K562 (cell line): ENCODE data around the gene HEXD. TPM values are rescaled to one million over a fixed set of nuclear protein-coding genes. Genes with fewer than 3 reads are reported as not detected.
A peak's percentile ranks its signal among the peaks of the same experiment; 100 is the strongest.

Source experiments
- AFF4 ChIP-seq: sonication (generic); formaldehyde crosslinking; IDR thresholded peaks from 2 replicates; pipeline ENCODE4 v1.8.0; 2023; ENCODE audit warnings: mild to moderate bottlenecking, missing genetic modification reagents
- ARNT ChIP-seq, 2 experiments: fragments of 450-650 bp; IDR thresholded peaks; 2 replicates each; pipeline ENCODE4 v1.6.1; 2016; ENCODE audit warnings: mild to moderate bottlenecking in 1 of 2
- CHD1 ChIP-seq: fragments of 200-600 bp; sonication (generic); IDR thresholded peaks from one replicate; pipeline ENCODE4 v1.6.1; 2012; ENCODE audit warnings: mild to moderate bottlenecking, moderate library complexity, low read length, inconsistent platforms
- COPS2 ChIP-seq: fragments of 450-650 bp; conservative IDR thresholded peaks from 2 replicates; pipeline ENCODE4 v1.6.1; 2016; ENCODE audit warnings: mild to moderate bottlenecking, moderate library complexity
- FOXJ2 ChIP-seq: fragments of 200-800 bp; sonication (Bioruptor generic); IDR thresholded peaks from 2 replicates; pipeline ENCODE4 v1.6.1; 2016; ENCODE audit warnings: missing genetic modification characterization, missing compliant biosample characterization
- MBD2 ChIP-seq: sonication (generic); IDR thresholded peaks from 2 replicates; pipeline ENCODE4 v1.6.1; 2016; ENCODE audit warnings: low read depth, borderline replicate concordance
- MECOM ChIP-seq: fragments of 250-450 bp; sonication (Bioruptor Pico); IDR thresholded peaks from 2 replicates; pipeline ENCODE4 v1.8.0; 2022; ENCODE audit warnings: inconsistent platforms
- MED1 ChIP-seq: sonication (generic); formaldehyde crosslinking; IDR thresholded peaks from 2 replicates; pipeline ENCODE4 v1.8.1; 2023; ENCODE audit warnings: missing genetic modification reagents, borderline replicate concordance
- MTA2 ChIP-seq: fragments of 450-650 bp; IDR thresholded peaks from 2 replicates; pipeline ENCODE4 v1.6.1; 2016; ENCODE audit warnings: low read depth
- NR2C2 ChIP-seq, 2 experiments: fragments of 200-800 bp in 1 of 2; sonication (Bioruptor generic) in 1 of 2; sonication (generic) in 1 of 2; formaldehyde crosslinking in 1 of 2; IDR thresholded peaks; 2 replicates each; pipeline versions ENCODE4 v1.6.1 to v1.8.0; 2016 to 2022; ENCODE audit warnings: mild to moderate bottlenecking in 1 of 2, missing compliant biosample characterization in 1 of 2, missing genetic modification characterization in 1 of 2, missing genetic modification reagents in 1 of 2
- RNF2 ChIP-seq: sonication (generic); IDR thresholded peaks from 2 replicates; pipeline ENCODE4 v1.6.1; 2016
- VEZF1 ChIP-seq: fragments of 200-800 bp; sonication (Bioruptor generic); IDR thresholded peaks from 2 replicates; pipeline ENCODE4 v1.6.1; 2017; ENCODE audit warnings: missing genetic modification characterization, missing compliant biosample characterization
- ZBTB7A ChIP-seq: IDR thresholded peaks from 2 replicates; pipeline ENCODE4 v1.6.1; 2011; ENCODE audit warnings: low read depth, mild to moderate bottlenecking, low read length, moderate library complexity, borderline replicate concordance; ENCODE audit not compliant: control insufficient read depth
- ZNF436 ChIP-seq: fragments of 250-450, 450-650 bp; sonication (Bioruptor Pico); formaldehyde crosslinking; IDR thresholded peaks from 2 replicates; pipeline ENCODE4 v1.7.0; 2020; ENCODE audit warnings: mild to moderate bottlenecking
- ZNF57 ChIP-seq: fragments of 450-650 bp; formaldehyde crosslinking; IDR thresholded peaks from 2 replicates; pipeline ENCODE4 v1.4.0; 2020; ENCODE audit warnings: mild to moderate bottlenecking, moderate library complexity
- polyA plus RNA-seq, 8 experiments: library from polyadenylated mRNA; depleted of rRNA in 4 of 8; stranded (reverse) in 5 of 8; unstranded in 3 of 8; fragments of >200 nt; fragmentation: Nextera tagmentation in 2 of 8; fragmentation: Illumina TruSeq in 1 of 8; extraction: Ambion mirVana in 2 of 8; extraction: Trizol in 1 of 8; gene quantifications; 2 replicates each; pipeline versions ENCODE4 v1.2.1 to v1.2.3, GENCODE V29; 2011 to 2014; ENCODE audit warnings: inconsistent platforms in 1 of 8, missing spikeins in 1 of 8
- total RNA-seq, 7 experiments: library from RNA; depleted of rRNA in 6 of 7; stranded (reverse); fragments of >200 nt in 6 of 7; fragmentation: Illumina TruSeq in 2 of 7; extraction: Trizol in 2 of 7; gene quantifications; 2 replicates each; pipeline versions ENCODE4 v1.2.1 to v1.2.3, GENCODE V29; 2011 to 2021; ENCODE audit warnings: low replicate concordance in 1 of 7
- TF ChIP-seq, protein P1 (sequence below): fragments of 250-450 bp; sonication (Bioruptor Pico); IDR thresholded peaks from 2 replicates; pipeline ENCODE4 v1.8.0; 2022; ENCODE audit warnings: moderate library complexity, mild to moderate bottlenecking, inconsistent platforms
- TF ChIP-seq, protein P2 (sequence below): fragments of 250-450 bp; sonication (Bioruptor Pico); IDR thresholded peaks from 2 replicates; pipeline ENCODE4 v1.4.0; 2020; ENCODE audit warnings: borderline replicate concordance

HEXD gene
- total and polyA plus RNA-seq, 9 of the 15 experiments (the other 6 are each of a cell fraction or from before 2014, with no cell fraction given) = 1.0 to 25.3 (median 10.0) TPM

DNA sequence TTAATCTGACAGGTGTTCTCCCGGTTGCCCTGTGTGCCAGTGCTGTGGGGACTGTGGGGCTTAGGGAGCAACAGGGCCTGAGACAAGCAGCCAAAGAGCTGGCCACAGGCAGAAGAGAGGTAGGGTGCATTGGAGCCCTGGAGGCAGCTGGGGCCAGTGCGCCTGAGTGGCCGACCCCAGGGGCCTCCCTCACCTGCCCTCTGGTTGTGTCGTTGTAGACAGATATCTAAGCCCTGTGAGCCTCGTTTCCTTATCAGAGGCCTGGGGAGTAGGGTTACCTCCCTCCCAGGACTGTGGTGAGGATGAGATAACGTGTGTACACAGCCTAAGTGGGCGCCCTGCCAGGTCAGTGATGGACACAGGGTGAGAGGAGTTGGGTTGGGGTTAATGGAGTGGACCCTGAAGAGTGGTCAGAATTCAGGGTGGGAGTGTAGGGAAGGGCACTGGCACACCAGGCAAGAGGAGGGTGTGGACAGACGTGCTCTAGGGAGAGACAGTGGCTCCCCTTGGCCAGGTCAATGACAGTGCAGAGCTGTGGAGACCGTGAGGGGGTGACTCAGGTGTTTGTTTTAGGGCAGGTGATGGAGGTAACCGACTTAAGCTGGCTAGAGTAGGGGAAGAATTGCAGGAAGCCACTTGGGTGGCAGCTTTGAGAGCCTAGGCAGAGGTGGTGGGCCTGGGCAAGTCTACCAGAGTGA is 43.8 kb downstream of the HEXD start (continued):
- TF ChIP-seq, protein P1, sequence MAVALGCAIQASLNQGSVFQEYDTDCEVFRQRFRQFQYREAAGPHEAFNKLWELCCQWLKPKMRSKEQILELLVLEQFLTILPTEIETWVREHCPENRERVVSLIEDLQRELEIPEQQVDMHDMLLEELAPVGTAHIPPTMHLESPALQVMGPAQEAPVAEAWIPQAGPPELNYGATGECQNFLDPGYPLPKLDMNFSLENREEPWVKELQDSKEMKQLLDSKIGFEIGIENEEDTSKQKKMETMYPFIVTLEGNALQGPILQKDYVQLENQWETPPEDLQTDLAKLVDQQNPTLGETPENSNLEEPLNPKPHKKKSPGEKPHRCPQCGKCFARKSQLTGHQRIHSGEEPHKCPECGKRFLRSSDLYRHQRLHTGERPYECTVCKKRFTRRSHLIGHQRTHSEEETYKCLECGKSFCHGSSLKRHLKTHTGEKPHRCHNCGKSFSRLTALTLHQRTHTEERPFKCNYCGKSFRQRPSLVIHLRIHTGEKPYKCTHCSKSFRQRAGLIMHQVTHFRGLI (CRISPR knock-in tag) = peak; percentile 24; the same call in 1 of the 2 replicates
- peak; percentile 95 for TF ChIP-seq ZBTB7A
- peak; percentile 84 for TF ChIP-seq VEZF1 (CRISPR knock-in tag)
- TF ChIP-seq MECOM (CRISPR knock-in tag) = 0 out of 2 replicates have a peak, but pooled peaks have one; percentile 17
- TF ChIP-seq, protein P2, sequence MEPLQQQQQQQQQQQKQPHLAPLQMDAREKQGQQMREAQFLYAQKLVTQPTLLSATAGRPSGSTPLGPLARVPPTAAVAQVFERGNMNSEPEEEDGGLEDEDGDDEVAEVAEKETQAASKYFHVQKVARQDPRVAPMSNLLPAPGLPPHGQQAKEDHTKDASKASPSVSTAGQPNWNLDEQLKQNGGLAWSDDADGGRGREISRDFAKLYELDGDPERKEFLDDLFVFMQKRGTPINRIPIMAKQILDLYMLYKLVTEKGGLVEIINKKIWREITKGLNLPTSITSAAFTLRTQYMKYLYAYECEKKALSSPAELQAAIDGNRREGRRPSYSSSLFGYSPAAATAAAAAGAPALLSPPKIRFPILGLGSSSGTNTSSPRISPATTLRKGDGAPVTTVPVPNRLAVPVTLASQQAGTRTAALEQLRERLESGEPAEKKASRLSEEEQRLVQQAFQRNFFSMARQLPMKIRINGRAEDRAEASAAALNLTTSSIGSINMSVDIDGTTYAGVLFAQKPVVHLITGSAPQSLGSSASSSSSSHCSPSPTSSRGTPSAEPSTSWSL (CRISPR knock-in tag) = no peak
- TF ChIP-seq COPS2 = no peak
- TF ChIP-seq CHD1 = no peak
- peak; percentile 99 for TF ChIP-seq RNF2
- TF ChIP-seq MBD2 = peak; percentile 89
- no peak for TF ChIP-seq ZNF57 (CRISPR knock-in tag)
- peak; percentile 90 to 94 for TF ChIP-seq ARNT (IDR thresholded peaks at IDR 0.05)
- peak; percentile 92 for TF ChIP-seq FOXJ2 (tag)
- TF ChIP-seq MED1 = no peak
- no peak for TF ChIP-seq AFF4
- no peak for TF ChIP-seq ZNF436 (CRISPR knock-in tag)
- TF ChIP-seq NR2C2 (CRISPR knock-in tag; IDR thresholded peaks at IDR 0.05) = no peak
- TF ChIP-seq NR2C2 (tag; IDR thresholded peaks at IDR 0.05) = peak; percentile 45; the same call in 1 of the 2 replicates
- peak; percentile 96 for TF ChIP-seq MTA2
